ENCODE results near the gene LUC7L3.
"Not testable (repeated sequence)": the region's sequence is repeated elsewhere in the genome, so short reads cannot be mapped to it uniquely, and the experiment has no call there.

Gene LUC7L3

DNA sequence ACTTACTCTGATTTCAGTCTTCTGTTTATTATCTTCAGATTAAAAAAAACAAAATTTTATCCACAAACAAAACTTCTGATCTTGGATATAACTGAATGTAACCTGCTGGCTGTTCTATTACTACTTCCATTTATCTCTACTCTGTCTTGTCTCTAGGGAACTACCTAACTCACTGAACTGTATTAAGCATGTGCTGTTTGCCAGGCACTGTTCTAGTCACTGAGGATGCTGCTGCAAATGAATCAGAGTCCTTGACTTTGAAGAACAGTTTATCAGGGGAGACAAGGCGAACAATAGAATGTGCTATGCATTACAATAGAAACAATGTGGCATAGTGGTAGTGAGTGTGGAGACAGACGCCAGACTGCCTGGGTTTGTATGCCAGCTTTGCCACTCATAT, 9.4 kb upstream of the LUC7L3 start:
- no peak for DNase-seq (ENCODE audit: low read depth)

DNA sequence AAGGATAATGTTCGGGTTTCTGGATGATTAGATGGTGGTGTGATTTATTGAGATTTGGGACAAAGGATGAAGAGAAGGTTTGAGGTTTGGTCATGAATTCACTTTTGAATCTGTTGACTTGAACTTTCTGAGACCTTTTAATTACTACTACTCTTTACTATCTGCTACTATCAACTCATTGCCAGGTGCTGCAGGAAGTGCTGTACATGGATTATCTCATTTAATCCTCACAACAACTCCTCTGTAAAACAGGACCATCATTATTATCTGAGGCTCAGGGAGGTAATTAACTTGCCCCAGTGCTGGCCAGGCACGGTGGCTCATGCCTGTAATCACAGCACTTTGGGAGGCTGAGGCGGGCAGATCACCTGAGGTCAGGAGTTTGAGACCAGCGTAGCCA, 8.8 kb upstream of the LUC7L3 start:
- DNase-seq (ENCODE audit: low read depth), result no peak

DNA sequence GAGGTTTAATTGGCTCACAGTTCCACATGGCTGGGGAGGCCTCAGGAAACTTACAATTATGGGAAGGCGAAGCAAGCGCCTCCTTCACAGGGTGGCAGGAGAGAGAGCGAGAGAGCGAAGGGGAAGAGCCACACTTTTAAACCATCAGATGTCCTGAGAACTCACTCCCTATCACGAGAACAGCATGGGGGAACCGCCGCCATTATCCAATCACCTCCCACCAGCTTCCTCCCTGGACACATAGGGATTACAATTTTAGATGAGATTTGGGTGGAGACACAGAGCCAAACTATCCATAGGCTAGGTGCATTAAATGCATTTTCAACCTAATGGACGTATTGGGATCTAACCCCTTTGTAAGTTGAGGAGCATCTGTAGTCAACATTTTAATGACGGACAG, 6.8 kb upstream of the LUC7L3 start:
- DNase-seq (ENCODE audit: low read depth), result no peak

DNA sequence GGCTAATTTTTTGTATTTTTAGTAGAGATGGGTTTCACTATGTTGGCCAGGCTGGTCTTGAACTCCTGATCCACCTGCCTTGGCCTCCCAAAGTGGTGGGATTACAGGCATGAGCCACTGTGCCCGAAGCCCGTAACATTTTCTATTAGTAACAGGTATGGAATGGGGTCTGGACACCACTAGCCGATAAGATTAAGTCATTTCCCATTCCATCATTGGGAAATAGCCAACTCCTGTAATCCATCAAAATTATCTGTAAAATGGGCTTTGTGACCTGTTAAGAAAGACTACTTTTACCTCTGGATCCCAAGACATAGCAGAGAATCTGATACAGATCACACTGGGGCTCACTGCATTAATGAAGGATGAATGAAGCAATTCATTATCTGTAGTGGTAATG, 3.9 kb upstream of the LUC7L3 start:
- DNase-seq (ENCODE audit: low read depth), result no peak

DNA sequence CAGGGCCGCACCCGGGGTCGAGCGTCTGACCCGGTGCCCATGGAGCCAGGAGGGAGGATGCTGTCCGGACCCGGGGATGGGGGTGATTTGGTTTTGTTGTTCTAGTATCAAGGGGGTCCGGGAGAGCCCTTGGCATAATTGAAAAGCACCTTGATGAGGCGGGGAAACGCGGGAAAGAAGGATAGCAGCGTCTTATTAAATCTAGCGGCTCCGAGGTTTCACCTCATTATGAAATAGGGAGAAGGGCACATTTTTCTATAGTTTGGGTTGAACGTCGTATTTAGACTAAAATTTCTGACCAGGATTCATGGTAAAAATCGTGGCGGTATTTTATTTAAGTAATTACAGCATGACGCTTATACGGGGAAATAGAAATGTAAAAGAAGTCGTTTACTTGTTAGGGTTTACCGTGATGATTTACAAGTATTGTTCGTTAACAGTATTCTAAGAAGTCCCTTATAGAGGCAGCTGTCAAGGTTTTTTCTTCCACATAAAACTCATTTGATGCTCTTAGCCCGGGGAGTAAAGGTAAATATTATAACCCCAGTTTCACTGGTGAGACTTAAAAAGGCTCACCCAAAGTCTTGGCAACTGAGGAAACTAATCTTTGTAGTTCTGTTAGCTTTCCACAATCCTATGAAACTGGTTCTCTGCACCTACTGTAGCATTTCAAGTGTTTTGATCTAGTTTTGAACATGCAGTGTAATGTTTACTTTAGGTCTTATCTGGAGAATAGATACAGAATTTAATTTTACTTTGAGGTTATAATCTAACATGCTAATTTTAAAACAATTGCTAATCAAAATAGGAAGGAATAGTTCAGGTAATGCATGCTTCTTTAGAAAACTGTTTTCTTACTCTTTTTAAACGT, 756 bp downstream of the LUC7L3 start:
- peak; percentile 22 for DNase-seq (ENCODE audit: low read depth)

DNA sequence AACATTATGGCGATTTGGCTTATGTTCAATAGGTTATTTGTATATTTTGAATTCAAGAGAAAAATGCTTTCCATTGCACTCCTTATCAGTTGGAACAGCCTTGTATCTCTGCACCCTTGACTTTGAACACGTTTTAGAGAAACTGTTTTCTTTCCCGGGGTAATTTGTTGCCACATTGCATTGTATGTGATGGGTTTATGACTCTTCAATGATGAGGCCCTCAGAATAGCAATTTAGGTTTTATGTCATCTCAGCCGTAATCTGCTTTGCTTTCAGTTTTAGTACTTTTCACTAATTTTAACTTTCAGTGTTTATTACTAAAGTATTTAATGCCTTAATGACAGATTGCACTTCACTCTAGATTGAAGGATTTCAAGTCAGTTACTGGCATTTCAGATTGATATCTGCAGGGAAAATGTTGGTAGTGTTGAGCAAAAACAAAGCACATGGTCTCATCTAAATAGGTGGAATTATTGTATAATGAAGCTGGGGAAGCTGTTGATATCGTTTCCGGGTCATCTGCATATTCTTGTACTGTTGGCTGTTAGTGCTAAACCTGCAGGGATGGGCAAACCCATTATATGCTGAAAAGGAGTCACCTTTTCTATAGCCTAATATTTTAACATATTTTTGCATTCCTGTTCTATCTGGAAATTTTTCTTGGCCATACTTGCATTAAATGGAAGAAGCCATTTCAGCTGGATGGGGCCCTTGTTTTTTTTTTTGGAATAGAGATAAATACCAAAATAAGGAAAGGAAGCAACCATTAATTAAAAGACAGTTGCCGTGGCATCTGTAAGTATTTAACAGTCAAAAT, 2.0 kb downstream of the LUC7L3 start:
- no peak for DNase-seq (ENCODE audit: low read depth)

DNA sequence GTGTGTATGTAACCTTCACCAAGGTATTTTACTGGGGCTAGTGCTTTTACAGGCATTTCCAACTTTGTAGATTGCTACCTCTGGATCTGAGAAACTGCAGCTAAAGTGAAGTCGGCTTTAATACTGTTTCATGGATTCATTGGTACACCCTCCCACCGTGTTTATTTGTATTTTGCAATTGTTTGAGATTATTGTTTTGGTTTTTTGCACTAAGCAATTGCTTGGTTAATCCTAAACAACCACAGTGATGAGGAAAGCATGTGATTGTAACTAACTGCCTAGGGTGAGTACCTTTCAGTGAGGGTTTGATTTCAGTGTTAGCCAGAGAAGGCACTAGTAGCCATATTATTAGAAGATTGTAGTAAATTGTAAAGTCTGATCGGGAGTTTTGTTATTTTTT, 3.3 kb downstream of the LUC7L3 start:
- no peak for DNase-seq (ENCODE audit: low read depth)

DNA sequence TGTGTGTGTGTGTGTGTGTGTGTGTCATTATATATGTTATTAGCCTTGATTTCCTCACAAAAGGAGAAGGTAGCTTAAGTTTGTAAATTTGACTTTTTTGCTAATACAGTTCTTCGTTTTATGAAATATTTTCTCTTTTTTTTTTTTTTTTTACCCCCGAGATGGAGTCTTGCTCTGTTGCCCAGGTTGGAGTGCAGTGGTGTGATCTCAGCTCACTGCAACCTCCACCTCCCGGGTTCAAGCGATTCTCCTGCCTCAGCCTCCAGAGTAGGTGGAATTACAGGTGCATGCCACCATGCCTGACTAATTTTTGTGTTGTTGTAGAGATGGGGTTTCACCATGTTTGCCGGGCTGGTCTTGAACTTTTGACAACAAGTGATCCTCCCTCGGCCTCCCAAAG, 5.2 kb downstream of the LUC7L3 start:
- not testable (repeated sequence) for DNase-seq (ENCODE audit: low read depth)

DNA sequence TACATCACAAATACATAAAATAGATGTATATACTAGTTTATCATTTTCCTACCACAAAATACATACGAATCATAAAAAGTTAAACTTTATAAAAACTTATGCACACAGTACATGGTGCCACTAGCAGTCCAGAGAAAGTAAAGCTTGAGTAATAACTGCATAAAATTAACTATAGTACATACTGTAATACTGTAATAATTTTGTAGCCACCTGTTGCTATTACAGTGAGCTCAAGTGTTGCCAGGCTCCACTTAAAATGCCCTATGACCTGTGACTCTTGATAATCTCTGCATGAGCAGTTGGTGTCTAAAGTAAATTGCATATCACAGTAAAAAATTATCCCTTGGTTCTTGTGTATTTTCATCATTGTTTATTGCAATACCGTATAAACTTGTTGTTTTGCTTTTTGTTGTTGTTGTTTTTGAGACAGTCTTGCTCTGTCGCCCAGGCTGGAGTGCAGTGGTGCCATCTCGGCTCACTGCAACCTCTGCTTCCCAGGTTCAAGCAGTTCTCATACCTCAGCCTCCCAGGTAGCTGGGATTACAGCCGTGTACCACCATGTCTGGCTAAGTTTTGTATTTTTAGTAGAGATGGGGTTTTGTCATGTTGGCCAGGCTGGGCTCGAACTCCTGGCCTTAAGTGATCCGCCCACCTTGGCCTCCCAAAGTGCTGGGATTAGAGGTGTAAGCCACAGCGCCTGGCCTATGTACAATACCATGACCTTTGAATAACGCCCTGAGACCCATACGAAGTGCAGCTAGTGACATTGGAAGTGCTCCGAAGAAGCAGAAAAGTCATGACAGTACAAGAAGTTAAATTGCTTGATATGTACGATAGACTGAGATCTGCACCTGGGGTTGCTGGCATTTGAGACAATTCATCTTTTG, 6.6 kb downstream of the LUC7L3 start:
- DNase-seq (ENCODE audit: low read depth), result no peak

DNA sequence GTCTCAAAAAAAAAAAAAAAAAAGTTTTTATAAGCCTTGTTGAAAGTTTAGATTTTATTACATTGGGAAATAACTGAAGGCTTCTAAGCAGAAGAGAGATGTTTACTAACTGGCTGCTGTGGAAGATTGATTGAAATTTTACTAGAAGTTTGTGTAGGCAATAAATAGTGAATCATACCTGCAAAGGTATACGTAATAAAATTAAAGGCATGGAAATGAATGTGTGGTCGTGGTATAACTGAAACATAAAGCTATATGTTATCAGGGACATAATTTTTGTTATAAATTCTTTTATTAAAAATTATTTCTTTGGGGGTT, 8.7 kb downstream of the LUC7L3 start:
- no peak for DNase-seq (ENCODE audit: low read depth)

DNA sequence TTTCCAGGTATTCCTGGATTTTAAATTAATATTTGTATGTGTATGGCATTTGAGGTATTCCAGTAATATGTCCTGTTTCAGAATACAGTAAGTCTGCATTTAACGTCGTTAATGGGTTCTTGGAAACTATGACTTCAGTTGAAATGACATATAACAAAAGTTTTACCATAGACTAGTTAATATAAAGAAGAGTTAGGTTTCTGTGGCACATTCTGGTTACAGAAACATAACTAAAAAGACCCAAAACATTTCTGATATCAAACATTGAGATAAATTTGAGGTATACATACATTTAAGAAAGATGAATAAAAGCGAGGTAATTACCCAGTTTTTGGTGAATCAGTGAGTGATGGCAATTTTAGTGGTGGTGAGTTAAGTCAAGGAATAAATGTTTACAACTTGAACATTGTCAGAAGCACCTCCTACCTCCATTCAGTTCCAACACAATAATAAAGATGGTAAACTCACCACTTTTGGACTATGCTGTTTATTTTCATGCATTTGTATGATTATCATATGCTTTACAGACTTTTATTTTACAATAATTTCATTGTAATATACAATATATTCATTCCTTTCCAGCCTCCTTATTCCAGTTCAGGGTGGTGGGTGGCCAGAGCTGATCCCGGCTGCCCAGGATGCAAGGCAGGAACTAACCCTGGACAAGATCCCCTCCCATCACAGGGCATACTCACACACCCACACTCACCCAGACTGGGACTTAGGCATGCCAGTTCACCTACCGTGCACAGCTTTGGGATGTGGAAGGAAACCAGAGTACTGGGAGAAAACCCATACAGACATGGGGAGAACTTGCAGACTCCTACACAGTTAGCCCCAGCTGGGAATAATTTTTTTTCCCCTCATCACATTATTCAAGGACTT, 9.7 kb downstream of the LUC7L3 start:
- no peak for DNase-seq (ENCODE audit: low read depth)

DNA sequence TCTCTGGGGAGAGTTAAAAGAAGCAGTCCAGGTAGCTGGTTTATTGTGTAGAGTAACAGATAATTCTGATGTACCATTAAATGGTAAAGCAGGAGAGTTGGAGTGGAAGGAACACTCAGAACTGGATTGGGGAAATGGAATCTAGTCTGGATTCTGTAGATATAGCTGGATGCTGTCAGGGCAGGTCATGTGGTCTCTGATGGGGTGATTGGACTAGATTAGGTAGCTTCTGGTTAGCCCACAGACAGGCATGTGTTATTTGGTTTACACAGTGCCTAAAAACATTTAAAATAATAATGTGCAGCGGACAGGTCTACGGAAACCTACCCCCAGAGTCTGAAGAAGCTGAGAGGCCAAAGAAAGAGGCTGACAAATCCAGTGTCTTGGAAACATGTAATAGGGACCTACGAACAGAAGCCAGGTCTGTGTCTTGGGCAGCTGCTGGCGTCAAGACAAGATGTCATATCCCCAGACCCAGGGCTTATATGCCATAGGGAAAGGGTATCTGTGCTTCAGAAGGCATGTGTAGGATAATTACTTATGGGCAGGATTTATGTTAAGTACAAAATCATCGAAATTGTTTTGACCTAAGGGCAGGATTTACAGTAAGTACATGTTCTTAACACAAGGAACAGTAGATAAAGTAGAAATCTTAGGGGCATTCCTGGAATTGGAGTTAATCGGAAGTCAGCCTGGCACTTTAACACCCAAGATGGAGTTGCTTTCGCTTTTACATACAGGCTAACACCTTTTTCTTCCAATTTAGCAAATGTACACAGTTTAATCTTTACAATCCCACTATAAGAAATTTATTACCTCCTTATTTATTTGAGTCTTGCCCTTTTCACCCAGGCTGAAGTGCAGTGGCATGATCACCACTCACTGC, 12.4 kb downstream of the LUC7L3 start:
- no peak for DNase-seq (ENCODE audit: low read depth)

DNA sequence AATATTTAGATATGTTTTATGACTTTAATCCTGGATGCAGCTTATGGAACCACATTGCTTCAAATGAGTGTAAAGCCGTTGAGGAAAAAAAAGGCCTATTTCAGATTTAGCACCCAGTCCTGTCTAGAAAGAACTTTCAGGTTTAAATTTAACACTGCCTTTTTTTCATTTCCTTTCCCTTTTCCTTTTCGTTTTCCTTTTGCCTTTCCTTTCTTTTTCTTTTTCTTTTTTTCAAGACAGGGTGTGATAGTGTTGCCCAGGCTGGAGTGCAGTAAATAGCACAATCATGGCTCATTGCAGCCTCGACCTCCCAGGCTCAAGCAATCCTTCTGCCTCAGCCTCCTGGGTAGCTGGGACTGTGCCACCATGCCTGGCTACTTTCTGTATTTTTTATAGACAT, 15.9 kb downstream of the LUC7L3 start:
- DNase-seq (ENCODE audit: low read depth), result no peak

DNA sequence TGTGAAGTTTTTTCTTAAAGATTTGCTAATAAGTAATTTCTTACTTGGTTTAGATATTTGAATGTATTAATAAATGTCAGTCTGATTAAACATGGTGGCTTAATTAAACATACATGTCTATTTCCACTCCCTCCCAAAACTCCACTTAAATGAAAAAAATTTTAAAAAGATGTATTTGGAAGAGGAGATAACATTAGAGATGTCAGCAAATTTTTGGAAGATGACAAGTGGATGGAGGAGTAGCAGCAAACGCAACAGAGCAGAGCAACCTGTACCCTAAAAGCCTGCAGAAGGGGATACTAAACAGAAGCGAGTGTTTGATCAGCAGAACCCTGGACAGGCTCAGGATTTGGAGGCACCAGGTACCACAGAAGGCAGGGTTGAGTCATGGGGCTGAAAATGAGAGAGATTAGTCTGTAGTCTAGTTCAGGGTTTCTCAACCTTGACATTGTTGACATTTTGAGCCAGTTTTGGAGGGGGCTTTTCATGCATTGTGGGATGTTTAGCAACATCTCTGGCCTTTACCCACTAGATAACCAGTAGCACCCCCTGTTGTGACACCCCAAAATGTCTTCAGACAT, 17.8 kb downstream of the LUC7L3 start:
- no peak for DNase-seq (ENCODE audit: low read depth)

DNA sequence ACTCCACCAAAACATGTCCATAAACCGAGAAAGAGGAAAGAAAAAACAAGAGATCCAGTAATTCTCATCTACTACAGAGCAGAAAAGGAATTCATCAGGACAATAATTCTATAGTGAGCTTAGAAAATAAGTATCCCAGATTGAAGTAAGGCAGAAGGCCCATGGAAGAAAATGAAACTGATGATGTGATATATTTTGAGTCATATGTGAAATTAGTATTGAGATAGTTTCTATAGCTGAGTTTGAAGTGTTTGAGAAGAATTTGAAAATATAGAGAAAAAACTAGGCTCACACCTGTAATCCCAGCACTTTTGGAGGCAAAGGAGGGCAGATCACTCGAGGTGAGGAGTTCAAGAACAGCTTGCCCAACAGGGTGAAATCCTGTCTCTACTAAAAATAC, 19.7 kb downstream of the LUC7L3 start:
- DNase-seq (ENCODE audit: low read depth), result no peak

DNA sequence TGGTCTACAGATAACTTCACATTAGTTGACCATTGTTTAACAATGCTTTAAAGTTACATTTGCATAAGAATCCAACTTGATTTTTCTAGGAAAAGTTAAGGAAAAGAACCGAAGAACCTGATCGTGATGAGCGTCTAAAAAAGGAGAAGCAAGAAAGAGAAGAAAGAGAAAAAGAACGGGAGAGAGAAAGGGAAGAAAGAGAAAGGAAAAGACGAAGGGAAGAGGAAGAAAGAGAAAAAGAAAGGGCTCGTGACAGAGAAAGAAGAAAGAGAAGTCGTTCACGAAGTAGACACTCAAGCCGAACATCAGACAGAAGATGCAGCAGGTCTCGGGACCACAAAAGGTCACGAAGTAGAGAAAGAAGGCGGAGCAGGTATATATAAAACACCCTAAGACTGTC, 26.2 kb downstream of the LUC7L3 start:
- no peak for DNase-seq (ENCODE audit: low read depth)

DNA sequence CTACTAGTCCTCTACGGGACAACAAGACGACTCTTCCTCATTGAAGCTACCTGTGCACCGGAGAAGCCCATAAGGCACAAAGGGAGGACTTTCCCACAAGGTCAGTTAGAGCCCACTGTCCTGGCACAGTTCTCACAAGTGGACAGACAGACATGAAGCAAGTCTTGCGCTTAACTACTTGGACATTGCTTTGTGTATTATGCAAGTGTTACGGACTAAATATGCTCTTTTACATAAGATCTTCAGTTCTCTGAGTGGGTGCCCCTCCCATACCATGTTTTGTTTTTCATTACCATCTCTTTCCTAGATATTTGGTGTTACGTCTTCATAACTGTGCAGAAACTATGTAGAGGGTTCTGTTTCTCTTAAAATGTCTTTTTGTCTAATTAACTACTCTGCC, 29.8 kb downstream of the LUC7L3 start:
- no peak for DNase-seq (ENCODE audit: low read depth)

DNA sequence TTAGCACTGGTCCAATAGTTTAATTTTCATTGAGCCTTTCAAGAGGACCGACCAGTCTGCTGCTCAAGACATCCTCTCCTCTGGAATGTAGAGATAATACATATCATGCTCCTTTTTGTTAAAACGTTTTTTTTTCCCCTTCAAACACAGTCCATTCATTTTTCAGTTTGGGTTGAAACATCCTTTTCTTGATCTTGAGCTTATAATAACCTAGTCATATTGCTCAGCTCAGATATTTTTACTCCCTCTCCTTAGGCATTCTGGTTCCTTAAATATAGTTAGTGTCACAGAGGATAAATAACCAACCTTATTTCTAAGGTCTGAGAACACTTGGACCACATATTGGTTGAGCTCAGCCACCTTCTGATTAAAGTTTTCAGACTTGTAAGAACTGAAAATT, 35.1 kb downstream of the LUC7L3 start:
- no peak for DNase-seq (ENCODE audit: low read depth)

DNA sequence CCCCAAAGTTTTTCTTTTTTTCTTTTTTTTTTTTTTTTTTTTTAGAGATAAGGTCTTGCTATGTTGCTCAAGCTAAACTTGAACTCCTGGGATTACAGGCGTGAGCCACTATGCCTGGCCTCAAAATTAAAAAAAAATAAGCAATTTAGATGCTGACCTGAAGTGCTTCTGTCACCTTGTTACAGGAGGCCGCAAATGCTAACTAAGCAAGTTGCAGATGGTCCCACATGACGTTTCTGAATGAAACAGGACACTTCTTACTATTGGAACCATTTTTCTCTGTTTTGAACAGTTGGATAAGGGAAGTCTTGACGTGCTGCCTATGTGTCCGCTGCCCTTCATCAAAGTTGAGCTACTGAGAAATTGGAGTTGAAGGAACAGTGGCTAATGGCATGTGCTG, 39.1 kb downstream of the LUC7L3 start:
- no peak for DNase-seq (ENCODE audit: low read depth)

DNA sequence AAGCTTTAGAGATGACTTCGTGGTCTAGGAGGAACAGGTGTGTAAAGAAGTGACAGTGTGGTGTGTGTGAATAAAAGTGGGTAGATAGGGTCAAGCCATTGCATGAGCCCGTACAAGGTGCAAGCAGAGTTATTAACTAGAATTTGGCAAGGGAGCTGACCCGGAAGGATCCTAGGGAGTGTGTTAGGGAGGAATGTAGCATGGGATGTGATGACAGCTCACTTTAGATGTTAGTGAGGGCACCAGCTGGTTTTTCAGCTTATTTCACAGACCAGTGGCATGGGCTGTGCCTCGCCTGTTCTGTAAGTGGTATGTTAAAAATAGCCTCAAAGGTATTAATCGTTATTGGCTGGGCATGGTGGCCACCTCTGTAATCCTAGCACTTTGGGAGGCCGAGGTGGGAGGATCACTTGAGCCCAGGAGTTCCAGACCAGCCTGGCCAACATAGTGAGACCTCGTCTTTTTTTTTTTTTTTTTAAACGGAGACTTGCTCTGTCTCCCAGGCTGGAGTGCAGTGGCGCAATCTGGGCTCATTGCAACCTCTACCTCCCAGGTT, 39.7 kb downstream of the LUC7L3 start:
- no peak for DNase-seq (ENCODE audit: low read depth)

All from stimulated activated CD8-positive, alpha-beta memory T cell treated with anti-CD3 and anti-CD28 coated beads, Interleukin-15, amount 100 ng/mL, for 24 hours (primary cell).